Kidney epithelial cell (primary cell): Measurements from ENCODE around the gene GPR26. TPM values are rescaled to one million over a fixed set of nuclear protein-coding genes. Genes with fewer than 3 reads are reported as not detected.

Experiments
- DNase-seq: peaks from one replicate; pipeline ENCODE4 v3.0.0-alpha.2; 2010; ENCODE audit warnings: low read depth
- H3K27me3 ChIP-seq: 2 replicates; pipeline ENCODE4 v1.6.0; 2011; ENCODE audit warnings: low read length; ENCODE audit not compliant: control insufficient read depth, insufficient read depth
- H3K36me3 ChIP-seq: 2 replicates; pipeline ENCODE4 v1.5.1; 2011; ENCODE audit warnings: low read length; ENCODE audit not compliant: control insufficient read depth, insufficient read depth
- H3K4me3 ChIP-seq: 2 replicates; pipeline ENCODE4 v1.5.1; 2011; ENCODE audit warnings: low read depth, mild to moderate bottlenecking, control low read depth, low read length
- total RNA-seq: library from RNA; depleted of rRNA; stranded (reverse); fragments of >200 nt; gene quantifications from 2 replicates; pipeline ENCODE4 v1.2.3, GENCODE V29; 2015
- TF ChIP-seq, protein P1 (sequence below): IDR thresholded peaks from 2 replicates; pipeline ENCODE4 v1.5.1; 2011; ENCODE audit warnings: mild to moderate bottlenecking, moderate library complexity, low read length, control low read depth, inconsistent platforms; ENCODE audit not compliant: insufficient read depth, poor library complexity, severe bottlenecking

GPR26 gene
- total RNA-seq, 1 donor from 2014 or later = 0.71 TPM

DNA sequence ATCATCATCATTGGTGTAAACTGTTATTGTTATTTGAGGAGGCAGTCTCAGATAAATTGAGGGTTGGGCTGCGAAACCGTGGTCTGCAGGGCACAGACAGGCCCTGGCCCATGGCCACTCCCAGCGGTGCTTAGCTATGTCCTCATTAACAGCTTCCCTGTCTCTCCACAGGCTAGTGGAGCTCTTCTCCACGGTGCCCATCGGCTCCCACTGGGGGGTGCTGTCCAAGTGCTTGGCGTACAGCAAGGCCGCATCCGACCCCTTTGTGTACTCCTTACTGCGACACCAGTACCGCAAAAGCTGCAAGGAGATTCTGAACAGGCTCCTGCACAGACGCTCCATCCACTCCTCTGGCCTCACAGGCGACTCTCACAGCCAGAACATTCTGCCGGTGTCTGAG lies 21.6 kb downstream of the GPR26 start:
- Histone ChIP-seq H3K36me3 (no peaks in the 10 kb centered on the region), H3K27me3 (no peaks in the 10 kb centered on the region), H3K4me3 (no peak overlapping the region)
- TF ChIP-seq, protein P1, sequence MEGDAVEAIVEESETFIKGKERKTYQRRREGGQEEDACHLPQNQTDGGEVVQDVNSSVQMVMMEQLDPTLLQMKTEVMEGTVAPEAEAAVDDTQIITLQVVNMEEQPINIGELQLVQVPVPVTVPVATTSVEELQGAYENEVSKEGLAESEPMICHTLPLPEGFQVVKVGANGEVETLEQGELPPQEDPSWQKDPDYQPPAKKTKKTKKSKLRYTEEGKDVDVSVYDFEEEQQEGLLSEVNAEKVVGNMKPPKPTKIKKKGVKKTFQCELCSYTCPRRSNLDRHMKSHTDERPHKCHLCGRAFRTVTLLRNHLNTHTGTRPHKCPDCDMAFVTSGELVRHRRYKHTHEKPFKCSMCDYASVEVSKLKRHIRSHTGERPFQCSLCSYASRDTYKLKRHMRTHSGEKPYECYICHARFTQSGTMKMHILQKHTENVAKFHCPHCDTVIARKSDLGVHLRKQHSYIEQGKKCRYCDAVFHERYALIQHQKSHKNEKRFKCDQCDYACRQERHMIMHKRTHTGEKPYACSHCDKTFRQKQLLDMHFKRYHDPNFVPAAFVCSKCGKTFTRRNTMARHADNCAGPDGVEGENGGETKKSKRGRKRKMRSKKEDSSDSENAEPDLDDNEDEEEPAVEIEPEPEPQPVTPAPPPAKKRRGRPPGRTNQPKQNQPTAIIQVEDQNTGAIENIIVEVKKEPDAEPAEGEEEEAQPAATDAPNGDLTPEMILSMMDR = peak; percentile 2
- no peak for DNase-seq

DNA sequence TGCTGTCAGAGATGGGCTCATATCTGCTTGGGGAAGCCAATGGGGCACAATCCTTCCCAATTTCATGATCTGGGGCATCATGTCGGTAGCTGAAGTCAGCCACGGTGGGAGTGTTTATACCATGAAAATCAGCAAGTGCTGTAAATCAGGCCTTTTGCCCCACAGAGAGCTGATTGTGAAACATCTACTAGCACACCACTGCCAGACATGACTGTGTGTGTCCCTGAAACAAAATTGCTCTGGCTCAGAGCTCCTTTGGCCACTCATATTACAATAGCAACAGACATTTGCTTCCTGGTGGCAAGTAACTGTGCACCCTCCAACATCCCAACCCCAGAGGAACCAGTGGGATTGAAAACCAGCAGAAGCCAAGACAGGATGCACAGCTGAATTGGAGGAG lies 23.7 kb downstream of the GPR26 start:
- Histone ChIP-seq H3K27me3 (no peaks in the 10 kb centered on the region), H3K36me3 (no peaks in the 10 kb centered on the region), H3K4me3 (no peak overlapping the region)
- no peak for DNase-seq
- TF ChIP-seq, protein P1 = no peak

DNA sequence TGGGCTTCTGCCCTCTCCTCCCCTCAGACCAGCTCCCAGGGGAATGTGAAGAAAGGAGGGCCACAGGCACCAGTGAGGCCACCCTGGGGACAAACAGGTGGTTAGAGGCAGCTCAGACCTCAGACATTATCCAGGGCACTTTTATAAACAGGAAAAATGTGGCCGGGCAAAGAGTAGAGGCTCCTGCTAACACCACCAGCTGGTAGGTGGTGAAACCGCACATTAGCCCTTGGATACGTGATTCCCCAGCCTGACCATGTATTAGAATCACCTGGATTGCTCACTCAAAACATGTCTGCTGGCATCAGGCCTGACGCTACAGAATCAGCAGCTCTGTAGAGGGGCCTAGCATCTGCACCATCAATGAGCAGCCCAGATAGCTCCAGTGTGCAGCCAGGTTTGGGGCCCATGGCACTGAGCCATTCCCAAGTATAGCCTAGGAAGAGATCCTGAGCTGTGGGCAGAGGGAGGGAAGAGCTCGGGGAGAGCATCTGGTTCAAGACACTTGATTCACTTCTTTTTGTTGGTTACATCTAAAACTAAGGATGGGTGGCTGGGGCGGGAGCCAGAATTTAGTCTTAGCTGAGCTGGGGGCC lies 37.1 kb downstream of the GPR26 start:
- TF ChIP-seq, protein P1 = no peak

DNA sequence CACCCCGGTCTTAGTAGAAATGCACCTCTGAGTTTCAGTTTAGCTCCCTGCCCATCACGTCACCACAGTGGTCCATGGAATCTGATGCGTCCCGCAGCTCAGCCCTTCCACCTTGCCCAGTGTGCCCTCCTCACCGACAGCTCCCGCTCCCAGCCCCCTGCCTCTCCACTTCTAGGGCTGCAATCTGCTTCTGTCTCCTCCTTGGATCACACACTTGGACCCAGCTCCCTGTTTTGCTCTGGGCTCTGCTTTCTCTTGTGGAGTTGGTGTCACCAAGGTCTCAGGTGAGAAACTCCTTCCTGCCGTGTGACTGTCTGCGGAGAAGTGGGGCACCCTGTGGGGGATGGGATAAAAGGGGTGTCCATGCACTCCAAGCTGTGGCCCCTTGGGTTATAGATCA lies 37.9 kb downstream of the GPR26 start:
- Histone ChIP-seq H3K27me3 (no peaks in the 10 kb centered on the region), H3K4me3 (no peak overlapping the region), H3K36me3 (no peaks in the 10 kb centered on the region)
- no peak for DNase-seq
- TF ChIP-seq, protein P1 = no peak

More for the DNA sequence above, 37.1 kb downstream of the GPR26 start:
- no peaks in the 10 kb centered on the region for H3K27me3 ChIP-seq
- no peaks in the 10 kb centered on the region for H3K36me3 ChIP-seq
- no peak for DNase-seq
- H3K4me3 ChIP-seq = no peak overlapping the region

DNA sequence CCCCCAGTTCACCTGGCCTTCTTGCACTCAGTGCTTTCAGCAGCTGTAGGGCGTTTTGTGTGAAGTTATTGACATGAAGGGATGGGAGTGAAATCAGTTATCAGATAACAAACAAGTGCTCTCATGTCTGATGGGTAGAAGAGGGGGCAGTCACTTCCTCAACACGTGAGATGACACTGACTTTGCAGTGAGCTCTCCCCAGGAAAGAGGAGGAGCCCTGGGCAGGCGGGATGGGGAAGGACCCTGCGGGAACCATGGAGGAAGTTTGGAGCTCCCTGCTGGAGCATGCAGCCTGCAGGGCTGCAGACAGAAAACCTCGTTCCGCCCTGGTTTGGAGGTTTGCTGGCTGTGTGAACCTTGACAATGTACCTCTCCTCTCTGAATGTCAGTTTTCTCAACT lies 38.7 kb downstream of the GPR26 start:
- Histone ChIP-seq H3K27me3 (no peaks in the 10 kb centered on the region), H3K4me3 (no peak overlapping the region), H3K36me3 (no peaks in the 10 kb centered on the region)
- DNase-seq = no peak
- TF ChIP-seq, protein P1 = no peak

DNA sequence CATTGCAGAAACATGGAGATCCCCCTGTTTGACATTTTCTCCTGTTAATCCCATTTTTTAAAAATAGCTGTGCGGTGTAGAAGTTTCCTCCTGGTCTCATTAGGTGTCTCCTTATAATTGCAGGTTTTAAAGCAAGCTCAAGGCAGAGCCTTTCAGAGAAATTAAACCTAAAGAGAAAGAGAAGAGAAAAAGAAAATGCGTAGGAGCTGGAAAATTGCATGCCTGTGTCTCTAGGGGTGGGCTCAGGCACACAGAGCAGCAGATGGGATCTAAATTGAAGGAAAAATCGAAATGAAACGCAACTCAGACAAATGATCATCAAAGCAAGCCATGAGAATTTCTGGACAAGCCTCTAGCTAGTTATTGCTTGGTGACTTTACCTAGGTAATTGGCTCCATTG lies 40.1 kb downstream of the GPR26 start:
- TF ChIP-seq, protein P1 = no peak
- no peak overlapping the region for H3K4me3 ChIP-seq
- H3K36me3 ChIP-seq = no peaks in the 10 kb centered on the region
- H3K27me3 ChIP-seq = no peaks in the 10 kb centered on the region
- DNase-seq = no peak
